Panc1 (cell line): ENCODE results near the gene ABHD12. TPM values are rescaled to one million over a fixed set of nuclear protein-coding genes. Genes with fewer than 3 reads are reported as not detected.

Experiments used
- ATAC-seq: fragments of 200-7000 bp; cut with Tn5 transposase; 2 replicates; pipeline ENCODE4 v1.9.1; 2020; ENCODE audit warnings: mild to moderate bottlenecking, moderate library complexity
- BruUV-seq: library from RNA; stranded (reverse); fragments of 400-500 nt; replicated peaks from 2 replicates; lab custom pipeline; 2021; lab: Mats Ljungman, UMichigan
- CTCF ChIA-PET: fragments of 300-600 bp; sonication (Branson Sonifier 250); formaldehyde crosslinking; loops from one replicate; lab custom pipeline; 2022; ENCODE audit warnings: antibody characterized with exemption; lab: Charles Lee
- POLR2A ChIA-PET: fragments of 300-600 bp; sonication (Branson Sonifier 250); formaldehyde crosslinking; loops from one replicate; lab custom pipeline; 2022; ENCODE audit warnings: antibody characterized with exemption; lab: Charles Lee
- DNase-seq: peaks from one replicate; pipeline ENCODE4 v3.0.0-alpha.2; 2010; ENCODE audit warnings: low read depth, low spot score
- H3K27ac ChIP-seq: 2 replicates; pipeline ENCODE4 v1.5.1; 2011; ENCODE audit warnings: mild to moderate bottlenecking, low read length, inconsistent platforms
- H3K27me3 ChIP-seq: fragments of 200-500 bp; sonication (Bioruptor generic); 2 replicates; pipeline ENCODE4 v1.6.0; 2014; ENCODE audit warnings: low read length, inconsistent platforms; ENCODE audit not compliant: control insufficient read depth, insufficient read depth
- H3K36me3 ChIP-seq: fragments of 200-500 bp; sonication (Bioruptor generic); 2 replicates; pipeline ENCODE4 v1.5.1; 2014; ENCODE audit warnings: inconsistent platforms, mild to moderate bottlenecking, low read length, moderate library complexity; ENCODE audit not compliant: control insufficient read depth, insufficient read depth
- H3K4me1 ChIP-seq: 2 replicates; pipeline ENCODE4 v1.5.1; 2011; ENCODE audit warnings: inconsistent platforms, mild to moderate bottlenecking, low read length, moderate library complexity; ENCODE audit not compliant: control insufficient read depth, insufficient read depth
- H3K4me3 ChIP-seq, 2 experiments: 2 replicates each; pipeline ENCODE4 v1.5.1; 2011 to 2012; ENCODE audit warnings: low read depth in 2 of 2, low read length in 2 of 2, mild to moderate bottlenecking in 2 of 2, inconsistent platforms in 1 of 2, moderate library complexity in 1 of 2
- H3K9me3 ChIP-seq: fragments of 200-500 bp; sonication (Bioruptor generic); 2 replicates; pipeline ENCODE4 v1.5.1; 2014; ENCODE audit warnings: low read depth, mild to moderate bottlenecking, inconsistent platforms, low read length, moderate library complexity; ENCODE audit not compliant: control insufficient read depth, insufficient read depth
- POLR2AphosphoS5 ChIP-seq: IDR thresholded peaks from 2 replicates; pipeline ENCODE4 v1.6.1; 2012; ENCODE audit warnings: mild to moderate bottlenecking, low read depth, low read length, moderate library complexity
- SIN3A ChIP-seq: IDR thresholded peaks from 2 replicates; pipeline ENCODE4 v1.6.1; 2012; ENCODE audit warnings: low read depth, mild to moderate bottlenecking, low read length, moderate library complexity, borderline replicate concordance; ENCODE audit not compliant: insufficient read depth
- TCF7L2 ChIP-seq: IDR thresholded peaks from 2 replicates; pipeline ENCODE4 v1.6.1; 2011; ENCODE audit warnings: mild to moderate bottlenecking, low read depth, low read length, inconsistent platforms
- in situ Hi-C: cut with HindIII; loops from 2 replicates; pipeline ENCODE4 v1.10.0; 2016; ENCODE audit warnings: low sequenced_read_pairs, low pct_unique_long_range_greater_than_20kb
- intact Hi-C: fragments of 100-400 bp; cut with micrococcal nuclease; formaldehyde crosslinking; loops from one replicate; pipeline ENCODE4 v1.10.0; 2022; ENCODE audit not compliant: unreplicated experiment
- total RNA-seq: library from RNA; stranded (reverse); gene quantifications from one replicate; pipeline ENCODE4 v1.2.1, GENCODE V29; 2021; ENCODE audit not compliant: unreplicated experiment
- TF ChIP-seq, protein P1 (sequence below), 2 experiments: IDR thresholded peaks; 2 replicates each; pipeline ENCODE4 v1.6.1; 2011 to 2012; ENCODE audit warnings: low read depth in 2 of 2, control low read depth in 1 of 2, low read length in 1 of 2, mild to moderate bottlenecking in 1 of 2, moderate library complexity in 1 of 2; ENCODE audit not compliant: insufficient read depth in 1 of 2
- TF ChIP-seq, protein P2 (sequence below): fragments of 450-650 bp; IDR thresholded peaks from 2 replicates; pipeline ENCODE4 v1.5.1; 2017; ENCODE audit warnings: mild to moderate bottlenecking

The ABHD12 gene
- total RNA-seq, 1 experiment from 2014 or later = 90.9 TPM

DNA sequence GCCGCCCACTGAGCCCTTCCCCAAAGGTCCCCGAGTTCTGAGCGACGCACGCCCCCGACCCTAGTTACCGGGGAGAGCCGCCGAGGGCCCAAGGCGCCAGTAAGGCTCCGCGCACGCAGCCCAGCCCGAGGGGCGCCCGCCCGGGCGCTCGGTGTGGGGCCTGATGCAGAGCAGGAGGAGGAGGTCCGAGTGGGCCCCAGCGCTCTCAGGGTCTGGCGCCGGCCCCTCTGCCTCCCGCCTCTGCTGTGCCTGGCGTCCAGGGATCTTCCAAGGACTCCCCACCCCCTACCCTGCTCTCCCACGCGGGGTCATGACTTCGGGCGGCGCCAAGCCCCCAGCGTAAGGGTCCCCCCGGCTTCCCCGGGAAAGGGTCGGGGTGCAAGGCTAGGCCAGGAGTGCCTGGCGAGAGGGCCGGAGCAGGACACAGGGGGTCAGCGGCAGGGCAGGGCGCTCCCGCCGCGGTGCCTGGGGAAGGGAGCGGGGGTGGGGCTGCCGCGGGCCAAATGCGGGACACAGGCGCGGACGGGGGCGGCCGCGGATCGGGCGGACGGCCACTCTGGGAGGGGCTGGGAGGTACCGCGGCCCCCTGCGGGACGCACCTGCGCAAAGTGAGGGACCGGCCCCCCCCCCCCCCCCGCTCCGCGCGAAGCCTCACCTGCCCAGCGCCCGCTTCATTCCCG lies 637 bp downstream of the ABHD12 start:
- no TSS peak for BruUV-seq
- Histone ChIP-seq H3K4me1 (peaks cover 25% of the 10 kb centered on the region), H3K9me3 (no peaks in the 10 kb centered on the region), H3K27ac (peak overlapping the region; percentile 86), H3K36me3 (peaks cover 2% of the 10 kb centered on the region; the same call in 1 of the 2 replicates), H3K4me3 (peak overlapping the region; percentile 88 to 89), H3K27me3 (no peaks in the 10 kb centered on the region)
- POLR2A ChIA-PET = no interaction called here
- intact Hi-C loops = loop anchor here (5.0 to 10.0 kb wide), 2 partner anchors 38 to 75 kb away; no protein-coding TSS in a partner anchor
- no peak for TF ChIP-seq POLR2AphosphoS5
- TF ChIP-seq, protein P1, sequence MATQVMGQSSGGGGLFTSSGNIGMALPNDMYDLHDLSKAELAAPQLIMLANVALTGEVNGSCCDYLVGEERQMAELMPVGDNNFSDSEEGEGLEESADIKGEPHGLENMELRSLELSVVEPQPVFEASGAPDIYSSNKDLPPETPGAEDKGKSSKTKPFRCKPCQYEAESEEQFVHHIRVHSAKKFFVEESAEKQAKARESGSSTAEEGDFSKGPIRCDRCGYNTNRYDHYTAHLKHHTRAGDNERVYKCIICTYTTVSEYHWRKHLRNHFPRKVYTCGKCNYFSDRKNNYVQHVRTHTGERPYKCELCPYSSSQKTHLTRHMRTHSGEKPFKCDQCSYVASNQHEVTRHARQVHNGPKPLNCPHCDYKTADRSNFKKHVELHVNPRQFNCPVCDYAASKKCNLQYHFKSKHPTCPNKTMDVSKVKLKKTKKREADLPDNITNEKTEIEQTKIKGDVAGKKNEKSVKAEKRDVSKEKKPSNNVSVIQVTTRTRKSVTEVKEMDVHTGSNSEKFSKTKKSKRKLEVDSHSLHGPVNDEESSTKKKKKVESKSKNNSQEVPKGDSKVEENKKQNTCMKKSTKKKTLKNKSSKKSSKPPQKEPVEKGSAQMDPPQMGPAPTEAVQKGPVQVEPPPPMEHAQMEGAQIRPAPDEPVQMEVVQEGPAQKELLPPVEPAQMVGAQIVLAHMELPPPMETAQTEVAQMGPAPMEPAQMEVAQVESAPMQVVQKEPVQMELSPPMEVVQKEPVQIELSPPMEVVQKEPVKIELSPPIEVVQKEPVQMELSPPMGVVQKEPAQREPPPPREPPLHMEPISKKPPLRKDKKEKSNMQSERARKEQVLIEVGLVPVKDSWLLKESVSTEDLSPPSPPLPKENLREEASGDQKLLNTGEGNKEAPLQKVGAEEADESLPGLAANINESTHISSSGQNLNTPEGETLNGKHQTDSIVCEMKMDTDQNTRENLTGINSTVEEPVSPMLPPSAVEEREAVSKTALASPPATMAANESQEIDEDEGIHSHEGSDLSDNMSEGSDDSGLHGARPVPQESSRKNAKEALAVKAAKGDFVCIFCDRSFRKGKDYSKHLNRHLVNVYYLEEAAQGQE (IDR thresholded peaks at IDR 0.05; ENCODE audit: insufficient read depth in 1 of 2, low read depth in 2 of 2, low read length in 1 of 2) = no peak
- no peak for TF ChIP-seq TCF7L2
- TF ChIP-seq, protein P2, sequence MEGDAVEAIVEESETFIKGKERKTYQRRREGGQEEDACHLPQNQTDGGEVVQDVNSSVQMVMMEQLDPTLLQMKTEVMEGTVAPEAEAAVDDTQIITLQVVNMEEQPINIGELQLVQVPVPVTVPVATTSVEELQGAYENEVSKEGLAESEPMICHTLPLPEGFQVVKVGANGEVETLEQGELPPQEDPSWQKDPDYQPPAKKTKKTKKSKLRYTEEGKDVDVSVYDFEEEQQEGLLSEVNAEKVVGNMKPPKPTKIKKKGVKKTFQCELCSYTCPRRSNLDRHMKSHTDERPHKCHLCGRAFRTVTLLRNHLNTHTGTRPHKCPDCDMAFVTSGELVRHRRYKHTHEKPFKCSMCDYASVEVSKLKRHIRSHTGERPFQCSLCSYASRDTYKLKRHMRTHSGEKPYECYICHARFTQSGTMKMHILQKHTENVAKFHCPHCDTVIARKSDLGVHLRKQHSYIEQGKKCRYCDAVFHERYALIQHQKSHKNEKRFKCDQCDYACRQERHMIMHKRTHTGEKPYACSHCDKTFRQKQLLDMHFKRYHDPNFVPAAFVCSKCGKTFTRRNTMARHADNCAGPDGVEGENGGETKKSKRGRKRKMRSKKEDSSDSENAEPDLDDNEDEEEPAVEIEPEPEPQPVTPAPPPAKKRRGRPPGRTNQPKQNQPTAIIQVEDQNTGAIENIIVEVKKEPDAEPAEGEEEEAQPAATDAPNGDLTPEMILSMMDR = no peak
- peak; percentile 30; the same call in 1 of the 2 replicates for TF ChIP-seq SIN3A
- ATAC-seq = peak; percentile 69
- CTCF ChIA-PET = no interaction called here
- DNase-seq = no peak
- in situ Hi-C loops = no loop called here

DNA sequence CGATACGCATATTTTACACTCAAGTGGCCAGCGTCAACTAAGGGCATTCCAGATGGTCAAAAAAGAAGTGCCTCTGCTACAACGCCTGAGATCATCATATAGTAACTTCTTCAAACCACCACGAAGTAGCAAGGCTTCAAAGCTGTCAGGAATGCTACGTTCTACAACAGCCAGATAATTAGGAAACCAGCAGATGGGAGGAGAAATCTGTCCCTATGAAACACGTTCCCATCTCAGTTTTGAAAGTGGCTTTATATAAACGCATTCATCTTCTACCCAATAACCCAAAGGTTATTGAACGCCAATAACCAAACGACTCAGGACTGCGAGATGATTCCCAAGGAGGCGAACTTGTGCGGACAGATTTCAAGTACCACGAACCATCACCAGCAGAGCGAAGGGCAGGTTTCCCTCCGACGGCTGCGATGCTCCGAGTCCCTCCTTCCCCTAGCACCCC lies 1.2 kb downstream of the ABHD12 start:
- H3K27ac ChIP-seq = peak overlapping the region; percentile 86
- no peak for DNase-seq

More for the DNA sequence above, 1.2 kb downstream of the ABHD12 start:
- ChIA-PET POLR2A (no interaction called here), CTCF (no interaction called here)
- TF ChIP-seq SIN3A = no peak
- no peak for TF ChIP-seq TCF7L2
- TF ChIP-seq, protein P2 = no peak
- TF ChIP-seq, protein P1 (IDR thresholded peaks at IDR 0.05; ENCODE audit: insufficient read depth in 1 of 2, low read depth in 2 of 2, low read length in 1 of 2) = no peak
- TF ChIP-seq POLR2AphosphoS5 = no peak
- peak; percentile 6 for ATAC-seq
- Histone ChIP-seq H3K4me3 (peak overlapping the region; percentile 88 to 89), H3K36me3 (peaks cover 2% of the 10 kb centered on the region; the same call in 1 of the 2 replicates), H3K4me1 (peaks cover 19% of the 10 kb centered on the region), H3K9me3 (no peaks in the 10 kb centered on the region), H3K27me3 (no peaks in the 10 kb centered on the region)
- no TSS peak for BruUV-seq
- intact Hi-C loops (loop anchor here (5.0 to 10.0 kb wide), 2 partner anchors 37 to 75 kb away; no protein-coding TSS in a partner anchor), in situ Hi-C loops (no loop called here)
